HG03565 (cell line): ENCODE data around the gene SEMA6B.
"Not testable (repeated sequence)": the region's sequence is repeated elsewhere in the genome, so short reads cannot be mapped to it uniquely, and the experiment has no call there.

ENCODE experiments used
- ATAC-seq: cut with Tn5 transposase; IDR thresholded peaks from one replicate; pipeline ENCODE4 v1.9.1; 2021; ENCODE audit warnings: mild to moderate bottlenecking, moderate library complexity; ENCODE audit not compliant: unreplicated experiment

Gene SEMA6B

GRCh38 chr19:4550479-4551050 is 8.9 kb downstream of the SEMA6B start:
- ATAC-seq = no peak

GRCh38 chr19:4550018-4550417 is 9.5 kb downstream of the SEMA6B start:
- no peak for ATAC-seq

GRCh38 chr19:4548238-4548584 is 11.3 kb downstream of the SEMA6B start:
- no peak for ATAC-seq

GRCh38 chr19:4547303-4548237 is 11.9 kb downstream of the SEMA6B start:
- no peak for ATAC-seq

GRCh38 chr19:4543842-4544647 is 15.4 kb downstream of the SEMA6B start:
- no peak for ATAC-seq

- no peak for ATAC-seq
Observed at GRCh38 chr19:4542896-4543841, 16.3 kb downstream of the SEMA6B start.

- not testable (repeated sequence) for ATAC-seq
Observed at GRCh38 chr19:4541806-4542145, 17.7 kb downstream of the SEMA6B start.

GRCh38 chr19:4541114-4541805 is 18.2 kb downstream of the SEMA6B start:
- no peak for ATAC-seq

- ATAC-seq = no peak
Observed at GRCh38 chr19:4539693-4540581, 19.5 kb downstream of the SEMA6B start, which contains the start of gene LRG1. LRG1 (minus strand) TSS chr19:4540036; CDS start chr19:4540013, 23 bp downstream.

- no peak for ATAC-seq
Observed at GRCh38 chr19:4539169-4539692, 20.3 kb downstream of the SEMA6B start.

- ATAC-seq = no peak
Observed at GRCh38 chr19:4538601-4538954, 20.9 kb downstream of the SEMA6B start.

GRCh38 chr19:4537953-4538600 is 21.4 kb downstream of the SEMA6B start:
- no peak for ATAC-seq

- ATAC-seq = no peak
Observed at GRCh38 chr19:4536798-4537197, 22.7 kb downstream of the SEMA6B start.

- no peak for ATAC-seq
Observed at GRCh38 chr19:4534836-4535658, 24.4 kb downstream of the SEMA6B start, which contains the start of gene PLIN5. PLIN5 (minus strand) TSS chr19:4535224; CDS start chr19:4534074, 1,150 bp downstream.

- ATAC-seq = no peak
Observed at GRCh38 chr19:4533835-4534424, 25.6 kb downstream of the SEMA6B start.

- ATAC-seq = no peak
Observed at GRCh38 chr19:4533334-4533733, 26.1 kb downstream of the SEMA6B start.
